Fibroblast of skin of left quadriceps (primary cell): ENCODE results near the gene SPO11.

Experiments
- DNase-seq, 2 experiments: peaks; one replicate each; pipeline ENCODE4 v3.0.0-alpha.2; 2013; ENCODE audit warnings: low read depth in 2 of 2

The SPO11 gene

DNA sequence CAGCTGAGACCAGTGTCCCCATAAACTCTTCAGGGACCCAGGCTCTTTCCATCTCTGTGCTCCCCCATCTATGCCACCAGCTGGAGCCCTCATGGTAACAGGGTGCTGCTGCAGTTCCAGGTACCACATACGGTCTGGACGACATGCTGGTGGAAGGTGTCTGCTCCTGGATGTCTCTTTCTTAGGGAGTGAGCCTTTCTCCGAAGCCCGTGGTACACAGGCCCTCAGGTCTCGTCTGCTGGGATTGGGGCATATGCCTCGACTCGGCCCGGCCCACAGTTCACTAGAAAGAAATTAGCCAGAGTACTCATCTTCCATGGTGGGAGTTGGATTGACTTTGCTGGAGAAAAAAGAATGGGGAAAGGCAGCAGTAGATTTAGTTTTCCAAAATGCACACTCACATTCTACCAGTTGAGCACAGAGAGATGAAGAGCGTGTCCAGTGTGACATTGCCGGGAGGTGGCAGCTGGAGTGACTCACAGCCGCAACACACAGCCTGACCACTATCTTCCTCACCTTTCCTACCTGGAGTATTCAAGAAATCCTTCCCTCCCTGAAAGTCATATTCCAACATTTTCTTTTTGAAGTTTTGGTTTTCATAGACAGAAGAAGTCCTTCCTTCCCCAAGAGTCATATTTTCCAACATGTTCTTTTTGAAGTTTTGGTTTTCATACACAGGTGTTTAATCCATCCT, 18.6 kb upstream of the SPO11 start:
- no peak for DNase-seq

GRCh38 chr20:57312138-57312537, 17.5 kb upstream of the SPO11 start:
- DNase-seq, result no peak

GRCh38 chr20:57313230-57313629, 16.4 kb upstream of the SPO11 start:
- no peak for DNase-seq

DNA sequence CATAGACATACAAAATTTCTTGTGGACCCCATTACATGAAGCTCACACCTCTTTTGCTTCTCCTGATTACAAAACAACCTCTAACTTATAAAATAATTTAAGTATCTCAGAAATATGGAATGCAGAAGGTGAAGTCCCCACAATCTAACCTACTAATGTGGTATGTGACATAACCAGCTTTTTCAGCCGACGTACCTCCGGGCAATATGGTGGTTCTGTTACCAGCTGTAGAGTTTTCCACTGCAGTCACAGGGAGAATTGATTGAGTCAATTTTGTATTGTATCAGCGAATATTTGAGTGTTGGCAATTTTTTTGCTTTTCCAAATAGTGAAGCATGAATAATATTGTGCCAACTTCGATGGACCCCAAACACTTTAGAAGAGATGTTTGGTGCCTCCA, 15.7 kb upstream of the SPO11 start:
- DNase-seq, result no peak

- no peak for DNase-seq
Observed at GRCh38 chr20:57315083-57315975, 14.3 kb upstream of the SPO11 start.

GRCh38 chr20:57315976-57316480, 13.6 kb upstream of the SPO11 start:
- no peak for DNase-seq

DNA sequence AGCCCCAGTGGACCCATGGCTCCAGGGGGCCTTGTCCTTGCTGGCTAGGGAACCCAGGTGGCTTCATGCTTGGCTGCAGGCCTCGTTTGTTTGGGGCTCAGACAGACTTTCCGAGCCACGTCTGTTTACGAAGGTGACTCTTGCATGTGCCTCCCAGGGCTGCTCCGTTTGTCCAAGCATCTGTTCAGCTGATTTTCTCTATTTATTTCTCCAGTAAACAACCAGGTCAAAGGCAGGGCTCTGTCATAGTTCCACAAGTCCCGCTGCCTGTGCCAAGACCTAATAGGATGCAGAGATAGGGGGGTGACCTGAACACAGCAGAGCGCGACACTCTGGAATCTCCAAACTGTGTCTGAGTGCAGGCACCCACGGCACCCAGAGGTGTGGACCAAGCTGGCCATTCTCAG, 12.8 kb upstream of the SPO11 start:
- DNase-seq, result no peak

GRCh38 chr20:57317316-57317788, 12.3 kb upstream of the SPO11 start:
- DNase-seq, result no peak

- no peak for DNase-seq
Observed at GRCh38 chr20:57317789-57318371, 11.7 kb upstream of the SPO11 start.

- no peak for DNase-seq
Observed at GRCh38 chr20:57319584-57319983, 10.0 kb upstream of the SPO11 start.

- no peak for DNase-seq
Observed at GRCh38 chr20:57320358-57320757, 9.2 kb upstream of the SPO11 start.

DNA sequence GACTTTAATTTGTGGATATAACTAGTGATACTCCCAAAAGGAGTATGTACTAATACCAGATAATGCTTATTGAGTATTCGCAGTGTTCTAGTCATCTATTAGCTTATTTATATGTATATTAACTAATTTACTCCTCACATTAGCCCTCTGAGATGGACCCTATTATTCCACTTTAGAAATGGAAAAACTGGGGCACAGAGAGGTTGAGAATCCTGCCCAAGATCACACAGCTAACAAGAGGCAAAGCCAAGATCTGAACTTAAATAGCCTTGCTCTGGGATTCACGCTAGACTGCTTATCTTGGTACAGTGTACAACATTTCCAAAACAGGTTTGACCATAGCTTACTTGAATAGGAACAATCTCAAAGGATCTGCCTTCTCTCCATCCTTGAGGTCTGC, 8.5 kb upstream of the SPO11 start:
- no peak for DNase-seq

DNA sequence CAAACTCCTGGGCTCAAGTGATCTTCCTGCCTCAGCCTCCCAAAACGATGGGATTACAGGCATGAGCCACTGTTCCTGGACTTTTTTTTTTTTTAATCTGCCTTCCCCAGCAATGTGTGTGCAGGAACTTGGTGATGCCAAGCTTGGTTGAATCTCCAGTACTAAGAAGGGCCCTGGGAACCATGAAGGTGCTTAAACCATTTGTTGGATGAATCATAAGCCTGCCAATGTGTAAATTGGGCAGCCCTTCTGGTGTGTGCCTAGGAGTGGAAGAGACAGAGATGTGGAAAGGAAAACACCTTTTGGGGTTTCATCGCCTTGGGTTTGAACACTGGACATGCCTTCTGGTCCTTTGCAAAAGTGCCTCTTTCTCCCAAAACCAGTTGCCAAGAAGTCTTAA, 7.1 kb upstream of the SPO11 start:
- DNase-seq, result no peak

- DNase-seq, result peak; percentile 7 to 10
Observed at GRCh38 chr20:57323034-57323433, 6.6 kb upstream of the SPO11 start.

DNA sequence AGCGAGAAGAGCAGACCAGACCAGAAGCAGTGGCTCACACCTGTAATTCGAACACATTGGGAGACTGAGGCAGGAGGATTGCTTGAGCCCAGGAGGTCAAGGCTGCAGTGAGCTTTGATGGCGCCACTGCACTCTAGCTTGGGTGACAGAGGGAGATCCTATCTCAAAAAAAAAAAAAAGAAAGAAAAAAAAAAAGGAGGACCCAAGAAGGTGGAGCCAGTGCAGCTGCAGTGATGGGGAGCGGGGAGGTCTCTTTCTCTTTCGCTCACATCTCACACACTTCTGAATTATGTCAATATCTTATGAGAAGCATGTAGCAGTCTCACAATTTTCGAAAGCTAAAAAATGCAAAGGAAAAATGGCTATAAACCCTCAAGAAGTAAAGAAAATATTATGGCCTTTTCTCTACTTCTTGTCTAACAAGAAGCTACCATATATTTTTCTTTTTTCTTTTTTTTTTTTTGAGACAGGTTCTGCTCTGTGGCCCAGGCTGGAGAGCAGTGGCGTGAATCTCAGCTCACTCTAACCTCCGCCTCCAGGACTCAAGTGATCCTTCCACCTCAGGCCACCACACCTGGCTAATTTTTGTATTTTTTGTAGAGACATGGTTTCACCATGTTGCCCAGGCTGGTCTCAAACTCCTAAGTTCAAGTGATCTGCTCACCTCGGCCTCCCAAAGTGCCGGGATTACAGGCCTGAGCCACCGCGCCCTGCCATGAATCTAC, 3.8 kb upstream of the SPO11 start:
- no peak for DNase-seq

GRCh38 chr20:57326667-57327455, 2.7 kb upstream of the SPO11 start:
- DNase-seq, result no peak

GRCh38 chr20:57327820-57328219, 1.8 kb upstream of the SPO11 start:
- DNase-seq, result no peak

GRCh38 chr20:57330998-57331397, 1.4 kb downstream of the SPO11 start:
- no peak for DNase-seq

DNA sequence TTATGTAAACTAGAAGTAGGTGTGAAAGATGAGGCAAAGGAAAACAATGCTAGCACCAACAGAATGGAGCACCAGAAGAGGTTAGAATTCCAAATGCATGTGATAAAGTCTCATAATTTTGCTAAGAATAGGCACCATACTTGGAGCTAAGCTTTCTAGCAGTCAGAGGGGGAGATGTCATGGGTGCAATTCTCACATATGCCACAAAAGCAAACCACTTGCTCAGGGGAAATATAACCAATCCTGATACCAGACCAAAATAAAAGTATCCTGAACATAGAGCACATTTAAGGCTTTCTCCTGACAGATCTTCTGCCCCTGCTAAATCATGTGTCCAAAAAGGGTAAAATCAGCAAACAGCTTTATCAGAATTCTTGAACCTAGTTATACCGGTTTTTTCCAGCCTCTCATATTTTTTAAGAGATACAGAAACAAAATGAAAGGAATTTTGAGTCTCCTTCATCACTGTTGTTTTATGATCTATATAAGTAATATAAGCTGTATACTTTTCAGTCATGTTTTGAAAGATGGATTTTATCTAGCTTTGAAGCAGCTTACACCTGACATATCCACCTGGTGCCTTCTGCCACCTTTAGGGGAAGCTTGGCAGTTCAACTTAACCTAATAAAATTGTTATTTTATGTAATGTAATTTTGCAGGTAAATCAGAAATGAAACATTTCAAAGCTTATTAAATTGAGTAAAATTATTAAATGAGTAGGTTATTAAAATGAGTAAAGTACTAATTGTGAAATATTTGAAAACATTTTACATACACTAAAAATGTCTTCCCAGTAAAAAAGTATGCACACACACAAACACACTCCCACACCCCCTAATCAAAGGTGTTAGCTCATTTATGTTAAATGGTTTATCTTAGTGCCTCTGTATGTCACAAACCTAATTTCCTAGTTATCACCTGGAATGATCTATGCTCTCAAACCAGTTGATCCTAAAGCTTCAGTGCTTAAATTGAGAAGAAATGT, 2.8 kb downstream of the SPO11 start:
- DNase-seq, result no peak

GRCh38 chr20:57335392-57335791, 5.8 kb downstream of the SPO11 start:
- no peak for DNase-seq
